ENCODE results near the gene TMEM129.

TMEM129 gene

DNA sequence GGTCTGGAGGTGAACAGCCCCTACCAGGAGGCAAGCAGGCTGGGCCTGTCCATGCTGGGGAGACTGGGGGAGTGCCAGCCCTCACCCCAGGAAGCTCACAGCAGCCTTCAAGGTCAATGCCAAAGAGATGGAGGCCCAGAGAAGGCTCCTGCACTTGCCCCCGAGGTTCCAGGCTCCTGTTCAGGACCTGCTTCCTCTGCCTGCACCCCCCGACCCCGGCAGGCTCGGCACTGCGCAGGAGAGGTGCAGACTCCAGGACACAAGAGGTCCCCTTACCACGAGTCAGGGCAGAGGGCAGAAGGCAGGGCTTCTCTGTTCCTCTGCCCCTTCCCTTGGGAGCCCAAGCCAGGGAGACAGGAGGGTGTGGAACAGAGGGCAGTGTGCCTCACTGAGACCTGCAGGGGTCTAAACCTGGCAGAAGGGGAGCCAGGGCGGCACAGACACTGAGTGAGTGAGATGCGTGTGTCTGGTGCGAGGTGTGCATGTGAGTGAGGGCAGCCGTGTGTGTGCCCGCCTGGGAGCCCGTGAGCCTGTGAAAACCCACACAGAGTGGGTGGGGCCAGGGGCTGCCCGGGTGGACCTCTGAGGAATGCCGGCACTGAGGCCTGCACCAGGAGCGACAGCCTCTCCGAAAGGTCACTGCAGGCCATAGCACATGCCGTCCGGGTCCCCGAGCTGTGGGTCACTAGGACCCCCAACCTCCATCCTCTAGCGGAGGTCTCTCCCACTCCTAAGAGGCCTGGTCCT is 41.3 kb upstream of the TMEM129 start:
- TF ChIP-seq, protein P1, sequence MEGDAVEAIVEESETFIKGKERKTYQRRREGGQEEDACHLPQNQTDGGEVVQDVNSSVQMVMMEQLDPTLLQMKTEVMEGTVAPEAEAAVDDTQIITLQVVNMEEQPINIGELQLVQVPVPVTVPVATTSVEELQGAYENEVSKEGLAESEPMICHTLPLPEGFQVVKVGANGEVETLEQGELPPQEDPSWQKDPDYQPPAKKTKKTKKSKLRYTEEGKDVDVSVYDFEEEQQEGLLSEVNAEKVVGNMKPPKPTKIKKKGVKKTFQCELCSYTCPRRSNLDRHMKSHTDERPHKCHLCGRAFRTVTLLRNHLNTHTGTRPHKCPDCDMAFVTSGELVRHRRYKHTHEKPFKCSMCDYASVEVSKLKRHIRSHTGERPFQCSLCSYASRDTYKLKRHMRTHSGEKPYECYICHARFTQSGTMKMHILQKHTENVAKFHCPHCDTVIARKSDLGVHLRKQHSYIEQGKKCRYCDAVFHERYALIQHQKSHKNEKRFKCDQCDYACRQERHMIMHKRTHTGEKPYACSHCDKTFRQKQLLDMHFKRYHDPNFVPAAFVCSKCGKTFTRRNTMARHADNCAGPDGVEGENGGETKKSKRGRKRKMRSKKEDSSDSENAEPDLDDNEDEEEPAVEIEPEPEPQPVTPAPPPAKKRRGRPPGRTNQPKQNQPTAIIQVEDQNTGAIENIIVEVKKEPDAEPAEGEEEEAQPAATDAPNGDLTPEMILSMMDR (IDR thresholded peaks at IDR 0.05; ENCODE audit: control insufficient read depth, extremely low read depth, insufficient read depth): no peak
- H3K4me3 ChIP-seq (ENCODE audit: low read depth, low read length): no peak overlapping the region
- DNase-seq (ENCODE audit: low read depth): no peak

DNA sequence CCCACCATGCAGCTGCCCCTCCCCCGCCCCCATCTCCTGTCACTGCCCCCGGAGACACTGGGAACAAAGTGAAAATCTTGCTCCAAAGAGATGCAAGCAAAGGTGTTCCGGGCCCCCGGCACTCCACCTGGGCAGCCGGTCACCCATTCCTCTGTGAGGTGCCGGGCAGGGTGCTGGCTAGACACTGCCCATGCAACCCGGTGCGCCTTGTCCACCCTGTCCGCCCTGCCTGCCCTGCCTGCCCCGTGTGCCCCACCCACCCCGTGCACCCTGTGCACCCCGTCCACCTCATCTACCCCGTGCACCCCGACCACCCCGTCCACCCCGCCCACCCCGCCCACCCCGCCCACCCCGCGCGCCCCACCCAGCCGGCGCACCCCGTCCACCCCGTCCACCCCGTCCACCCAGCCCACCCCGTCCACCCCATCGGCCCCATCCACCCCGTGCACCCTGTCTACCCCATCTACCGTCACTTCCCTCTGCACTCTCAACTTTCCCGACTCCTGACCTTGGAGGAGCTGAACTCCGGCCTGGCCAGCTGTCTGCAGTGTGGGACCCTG is 40.1 kb upstream of the TMEM129 start:
- no peak overlapping the region for H3K4me3 ChIP-seq (ENCODE audit: low read depth, low read length)
- DNase-seq (ENCODE audit: low read depth): no peak
- TF ChIP-seq, protein P1 (IDR thresholded peaks at IDR 0.05; ENCODE audit: control insufficient read depth, extremely low read depth, insufficient read depth): no peak

DNA sequence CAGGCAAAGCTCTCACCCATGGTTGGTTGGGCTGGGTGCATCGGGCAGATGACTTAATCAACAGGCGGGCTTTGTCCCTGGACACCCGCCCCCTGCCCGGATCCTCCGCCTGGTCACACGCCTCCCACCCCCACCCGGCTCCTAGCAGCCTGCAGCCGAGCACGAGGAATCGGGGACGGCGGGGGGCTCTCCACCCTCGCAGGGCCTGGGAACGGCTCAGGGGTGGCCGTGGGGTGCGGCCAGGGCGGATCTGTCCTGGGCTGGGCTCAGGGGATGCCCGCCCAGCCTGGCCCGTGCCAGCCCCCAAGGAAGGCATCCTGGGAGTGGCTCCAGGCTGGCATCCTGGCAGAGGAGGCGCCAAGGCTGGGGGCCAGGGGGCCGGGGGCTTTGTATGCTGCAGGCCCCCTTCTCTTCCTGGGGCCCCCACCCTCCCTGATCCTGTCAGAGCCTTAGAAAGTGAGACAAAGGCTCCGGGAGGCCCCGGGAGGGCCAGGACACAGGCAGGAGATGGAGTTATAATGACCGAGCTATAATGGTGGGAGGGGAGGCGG is 39.5 kb upstream of the TMEM129 start:
- TF ChIP-seq, protein P1 (IDR thresholded peaks at IDR 0.05; ENCODE audit: control insufficient read depth, extremely low read depth, insufficient read depth): no peak
- no peak overlapping the region for H3K4me3 ChIP-seq (ENCODE audit: low read depth, low read length)
- no peak for DNase-seq (ENCODE audit: low read depth)

DNA sequence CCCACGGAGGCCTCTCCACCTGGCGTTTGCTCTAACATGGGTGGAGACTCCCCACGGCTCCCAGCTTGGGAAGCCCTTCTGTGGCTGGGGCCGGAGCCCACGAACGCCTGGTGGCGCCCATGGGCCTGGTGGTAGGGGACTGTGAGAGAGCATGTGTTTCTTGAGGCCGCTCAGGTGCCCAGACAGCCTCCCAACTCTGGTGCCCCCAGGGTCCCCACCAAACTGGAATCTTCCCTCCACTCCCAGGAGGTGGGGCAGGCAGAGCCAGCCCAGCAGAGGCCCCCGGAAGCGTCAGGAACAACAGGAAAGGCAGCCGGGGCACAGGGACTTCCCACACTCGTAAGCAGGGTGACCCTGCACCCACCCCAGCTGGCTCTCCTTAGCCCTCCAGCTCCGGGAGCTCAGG is 38.7 kb upstream of the TMEM129 start:
- no peak overlapping the region for H3K4me3 ChIP-seq (ENCODE audit: low read depth, low read length)
- DNase-seq (ENCODE audit: low read depth): no peak
- TF ChIP-seq, protein P1 (IDR thresholded peaks at IDR 0.05; ENCODE audit: control insufficient read depth, extremely low read depth, insufficient read depth): no peak

DNA sequence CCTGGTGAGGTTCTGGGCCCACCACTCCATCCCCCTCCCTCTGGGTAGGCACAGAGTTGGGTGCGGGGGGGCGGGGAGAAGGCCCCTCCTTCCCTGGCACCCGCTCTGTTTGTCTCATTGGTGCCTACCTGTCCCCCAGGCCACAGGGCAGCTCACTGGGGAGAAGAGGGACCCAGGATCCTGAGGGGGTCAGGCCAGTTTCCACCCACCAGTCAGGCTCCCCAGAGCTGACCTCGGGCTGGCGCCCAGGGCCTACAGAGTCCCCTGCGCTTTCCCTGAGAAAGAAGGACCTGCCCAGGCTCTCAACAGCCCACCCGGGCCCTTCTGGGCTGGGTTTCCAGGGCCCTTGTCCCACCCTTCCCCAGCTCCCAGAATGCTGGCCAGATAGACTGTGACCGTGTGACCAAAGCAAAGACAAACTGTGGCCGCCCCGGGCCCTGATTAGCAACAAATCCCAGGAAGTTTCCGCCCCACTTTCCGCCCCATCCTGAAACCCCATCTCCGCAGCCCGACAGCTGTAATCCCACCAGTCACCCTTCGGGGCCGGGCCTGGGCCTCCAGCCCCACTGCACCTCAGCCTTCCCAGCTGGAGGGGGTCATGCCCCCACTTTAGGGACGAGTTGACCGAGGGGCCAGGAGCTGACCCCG is 38.2 kb upstream of the TMEM129 start:
- no peak overlapping the region for H3K4me3 ChIP-seq (ENCODE audit: low read depth, low read length)
- DNase-seq (ENCODE audit: low read depth): no peak
- TF ChIP-seq, protein P1 (IDR thresholded peaks at IDR 0.05; ENCODE audit: control insufficient read depth, extremely low read depth, insufficient read depth): no peak

DNA sequence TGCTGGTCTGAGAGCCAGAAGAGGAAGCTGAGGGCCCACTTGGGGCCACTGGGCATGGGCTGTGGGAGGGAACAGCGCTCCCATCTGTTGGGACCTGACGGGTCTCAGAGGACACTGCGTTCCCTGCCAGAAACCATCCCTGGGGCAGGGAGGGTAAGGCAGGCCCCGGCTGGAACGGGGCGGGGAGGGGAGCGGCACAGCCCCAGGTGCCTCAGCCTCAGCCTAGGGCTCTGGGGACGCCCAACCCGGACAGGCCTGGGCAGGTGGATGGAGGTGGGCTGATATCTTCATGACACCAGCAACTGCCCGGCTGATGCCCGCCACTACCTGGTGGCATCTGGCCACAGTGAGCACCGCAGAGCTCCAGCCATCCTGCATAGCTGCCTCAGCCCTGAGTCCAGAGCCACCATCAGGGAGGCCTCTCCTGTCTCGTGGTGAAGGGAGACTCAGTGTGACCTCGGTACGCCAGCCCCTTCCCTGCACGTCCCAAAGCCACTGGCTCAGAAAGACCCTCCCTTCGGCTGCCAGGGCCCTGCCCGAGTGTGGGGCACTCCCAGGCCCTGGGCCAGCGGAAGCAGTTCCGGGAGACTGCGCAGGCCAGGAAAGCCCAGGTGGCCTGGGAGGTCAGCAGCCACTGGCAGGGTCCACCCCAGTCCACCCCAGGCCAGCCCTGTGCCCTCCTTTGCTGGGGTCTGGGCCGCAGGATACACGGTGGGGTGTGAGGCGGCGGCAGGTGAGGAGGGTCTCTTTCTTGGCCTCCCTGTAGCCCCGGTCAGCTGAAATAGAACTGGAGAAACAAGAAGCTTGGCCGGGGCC is 37.4 kb upstream of the TMEM129 start:
- no peak overlapping the region for H3K4me3 ChIP-seq (ENCODE audit: low read depth, low read length)
- TF ChIP-seq, protein P1 (IDR thresholded peaks at IDR 0.05; ENCODE audit: control insufficient read depth, extremely low read depth, insufficient read depth): no peak
- DNase-seq (ENCODE audit: low read depth): no peak

All from LNCaP clone FGC (cell line).